ENCODE measurements around the gene PLRG1.

GRCh38 chr4:154579927-154580326, 29.7 kb upstream of the PLRG1 start:
- TF ChIP-seq EP300 (IDR thresholded peaks at IDR 0.05) = no peak
- TF ChIP-seq POLR2A (IDR thresholded peaks at IDR 0.05) = no peak
- TF ChIP-seq CTCF (IDR thresholded peaks at IDR 0.05) = no peak
